GM10266 (cell line): ENCODE measurements around the gene HADHA.

ENCODE experiments used
- DNase-seq: peaks from one replicate; pipeline ENCODE4 v3.0.0; 2012; ENCODE audit errors: extremely low spot score
- CTCF ChIP-seq: IDR thresholded peaks from 2 replicates; pipeline ENCODE4 v1.5.1; 2012; ENCODE audit warnings: mild to moderate bottlenecking, low read depth; ENCODE audit not compliant: control insufficient read depth, insufficient read depth; ENCODE audit errors: missing control alignments

HADHA gene

DNA sequence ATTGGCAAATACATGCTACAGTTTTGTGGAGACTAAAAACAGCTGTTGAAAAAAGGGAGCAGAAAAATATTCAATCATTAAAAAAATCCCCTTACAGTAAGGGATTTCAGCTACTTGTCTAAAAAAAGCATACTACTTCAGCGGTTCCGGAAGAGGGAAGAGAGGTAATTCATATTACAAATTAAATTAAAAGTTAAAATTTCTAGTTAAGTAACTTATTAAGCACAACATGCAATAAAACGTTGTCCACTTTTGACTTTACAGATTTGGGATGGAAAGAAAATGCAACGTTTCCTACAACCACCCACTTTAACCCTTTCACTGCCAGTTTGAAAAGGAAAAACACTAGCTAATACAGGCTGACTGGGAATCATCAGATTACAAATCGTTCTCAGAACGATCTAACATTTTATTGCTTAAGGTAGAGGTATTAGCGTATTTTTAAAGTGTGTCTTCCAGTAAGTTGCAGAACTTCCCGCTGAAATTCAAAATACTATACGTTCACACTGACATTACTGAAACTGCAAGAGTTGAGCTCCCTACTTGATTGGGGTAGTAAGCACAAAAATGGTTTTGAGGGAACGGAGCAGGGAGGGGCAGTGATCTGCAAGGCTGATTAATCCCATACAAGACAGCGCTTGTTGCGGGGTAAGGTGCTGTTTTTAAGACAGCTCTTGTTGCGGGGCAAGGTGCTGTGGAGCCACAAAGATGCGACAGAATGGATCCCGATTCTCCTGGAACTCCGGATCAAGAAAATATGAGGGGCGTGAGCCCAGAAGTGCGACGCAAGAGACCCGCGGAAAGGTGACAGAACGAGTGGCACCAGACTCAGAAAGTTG lies 743 bp downstream of the HADHA start:
- no peak for DNase-seq
- no peak for TF ChIP-seq CTCF

- no peak for DNase-seq
- no peak for TF ChIP-seq CTCF
These were observed 2.5 kb downstream of the HADHA start for GRCh38 chr2:26241928-26242436.

DNA sequence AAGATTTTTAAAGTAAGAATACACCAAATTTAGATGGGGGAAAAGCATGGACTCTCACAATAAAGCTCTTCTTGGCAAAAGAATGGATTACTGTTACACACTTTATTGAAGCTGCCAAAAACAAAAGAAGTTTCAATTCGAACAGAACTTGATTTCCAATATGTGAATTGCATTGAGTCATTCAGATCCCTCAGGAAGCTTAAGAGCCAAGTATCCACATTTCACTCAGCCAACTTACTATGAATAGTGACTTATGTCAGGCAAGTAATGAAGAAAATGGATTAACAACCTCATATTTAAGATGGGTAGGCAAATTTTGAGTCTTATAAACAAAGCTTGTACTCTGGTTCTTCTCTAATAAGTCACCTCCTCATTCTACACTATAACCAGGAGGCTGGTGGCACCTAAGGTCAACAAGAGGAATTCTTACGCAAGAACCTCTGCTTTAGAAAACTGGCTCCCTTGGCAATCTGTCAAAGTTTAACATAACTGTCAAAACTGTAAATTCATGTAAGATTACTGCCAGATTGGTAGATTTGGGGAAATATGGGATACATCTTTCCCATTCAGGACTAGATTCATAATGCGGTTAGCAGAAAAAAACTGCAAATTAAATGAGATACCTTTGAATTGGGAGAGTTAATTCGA lies 6.0 kb downstream of the HADHA start:
- TF ChIP-seq CTCF, result no peak

DNA sequence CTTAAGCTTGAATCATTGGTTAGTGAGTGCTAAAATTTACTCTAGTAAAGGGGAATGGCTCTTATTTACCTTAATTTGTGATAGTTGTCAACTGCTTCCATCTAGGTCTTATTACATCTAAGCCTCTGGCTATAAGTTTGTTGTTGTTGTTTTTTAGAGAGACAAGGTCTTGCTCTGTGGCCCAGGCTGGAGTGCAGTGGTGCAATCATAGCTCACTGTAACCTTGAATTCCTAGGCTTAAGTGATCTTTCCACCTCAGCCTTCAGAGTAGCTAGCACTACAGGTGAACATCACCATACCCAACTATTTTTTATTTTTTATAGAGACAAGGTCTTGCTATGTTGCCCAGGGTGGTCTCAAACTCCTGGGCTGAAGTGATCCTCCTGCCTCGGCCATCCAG lies 6.6 kb downstream of the HADHA start:
- DNase-seq, result no peak
- no peak for TF ChIP-seq CTCF

More for the DNA sequence above, 6.0 kb downstream of the HADHA start:
- DNase-seq, result no peak

DNA sequence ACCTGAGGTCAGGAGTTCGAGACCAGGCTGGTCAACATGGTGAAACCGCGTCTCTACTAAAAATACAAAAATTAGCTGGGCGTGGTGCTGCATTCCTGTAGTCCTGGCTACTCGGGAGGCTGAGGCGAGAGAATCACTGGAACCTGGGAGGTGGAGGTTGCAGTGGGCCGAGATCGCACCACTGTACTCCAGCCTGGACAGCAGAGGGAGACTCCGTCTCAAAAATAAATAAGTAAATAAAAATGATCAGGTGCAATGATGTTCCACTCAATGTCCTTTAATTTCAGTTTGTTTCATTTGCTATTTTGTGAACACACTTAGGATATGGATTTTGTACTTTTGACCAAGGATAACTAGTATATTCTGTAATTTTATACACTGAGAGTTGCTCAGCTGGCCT lies 9.3 kb downstream of the HADHA start:
- peak; percentile 14 for TF ChIP-seq CTCF
- DNase-seq, result no peak

DNA sequence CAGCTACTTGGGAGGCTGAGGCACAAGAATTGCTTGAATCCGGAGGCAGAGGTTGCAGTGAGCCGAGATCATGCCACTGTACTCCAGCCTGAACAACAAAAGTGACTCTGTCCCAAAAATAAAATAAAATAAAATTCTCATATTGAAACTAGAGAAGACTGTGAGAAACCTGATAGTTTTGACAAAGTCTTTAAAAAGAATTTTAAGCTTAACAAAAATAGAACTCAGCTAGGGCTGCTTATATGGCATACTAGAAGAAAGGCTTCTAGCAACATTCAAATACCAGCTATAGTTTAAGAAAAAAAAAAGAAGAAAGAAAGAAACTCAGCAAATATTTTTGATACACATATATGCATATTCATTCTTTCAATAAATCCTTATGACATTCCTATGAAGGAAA lies 13.6 kb downstream of the HADHA start:
- no peak for DNase-seq
- no peak for TF ChIP-seq CTCF

DNA sequence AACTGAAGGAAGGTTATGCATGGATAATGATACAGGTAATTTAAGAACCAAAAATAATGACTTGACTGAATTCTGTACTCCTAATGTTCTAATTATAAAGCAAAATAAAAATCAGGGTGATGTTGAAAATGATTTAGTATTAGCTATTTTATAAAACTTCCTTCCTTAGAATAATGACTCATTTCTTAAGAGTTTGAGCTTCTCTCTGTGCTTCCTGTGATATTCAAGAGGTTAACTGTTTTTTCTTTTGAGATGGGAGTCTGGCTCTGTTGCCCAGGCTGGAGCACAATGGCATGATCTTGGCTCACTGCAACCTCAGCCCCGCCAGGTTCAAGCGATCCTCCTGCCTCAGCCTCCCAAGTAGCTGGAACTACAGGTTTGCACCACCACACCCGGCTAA lies 14.8 kb downstream of the HADHA start:
- no peak for TF ChIP-seq CTCF
- DNase-seq, result no peak
